ENCODE data around the gene MIER2.

Gene MIER2

GRCh38 chr19:283395-283794, 61.2 kb downstream of the MIER2 start:
- TF ChIP-seq EZH2 (optimal IDR thresholded peaks at IDR 0.05; ENCODE audit: low read depth, low read length) (no peak), EZH2phosphoT487 (IDR thresholded peaks at IDR 0.05; ENCODE audit: low read length) (no peak), CTCF (IDR thresholded peaks at IDR 0.05; ENCODE audit: low read length) (no peak)
- Histone ChIP-seq H3K9me3 (replicated peaks; ENCODE audit: insufficient read depth, low read length) (no peaks in the 10 kb centered on the region), H3K36me3 (replicated peaks; ENCODE audit: insufficient read depth, low read length) (no peaks in the 10 kb centered on the region), H2AFZ (ENCODE audit: low read length) (no peak overlapping the region), H3K4me2 (ENCODE audit: low read depth, low read length) (no peak overlapping the region), H3K4me3 (ENCODE audit: low read length) (no peak overlapping the region), H3K79me2 (ENCODE audit: low read length) (no peaks in the 10 kb centered on the region), H3K9ac (ENCODE audit: low read length) (no peak overlapping the region), H3K27ac (ENCODE audit: low read length) (no peak overlapping the region), H3F3A (ENCODE audit: insufficient read depth, low read length) (no peaks in the 10 kb centered on the region), H4K20me1 (ENCODE audit: insufficient read depth, low read length) (no peaks in the 10 kb centered on the region), H3K4me1 (ENCODE audit: low read length) (peaks cover 6% of the 10 kb centered on the region; the same call in 1 of the 2 replicates), H3K27me3 (replicated peaks; ENCODE audit: insufficient read depth, low read length) (peaks cover 87% of the 10 kb centered on the region), H3K9me2 (replicated peaks; ENCODE audit: insufficient read depth, low read length) (no peaks in the 10 kb centered on the region)
- DNase-seq, result no peak

GRCh38 chr19:282501-282900, 62.1 kb downstream of the MIER2 start:
- H3K27me3 ChIP-seq (replicated peaks; ENCODE audit: insufficient read depth, low read length), result peaks cover 91% of the 10 kb centered on the region
- H3K4me2 ChIP-seq (ENCODE audit: low read depth, low read length), result peak overlapping the region; percentile 22; the same call in 1 of the 2 replicates
- H3K4me3 ChIP-seq (ENCODE audit: low read length), result no peak overlapping the region
- H4K20me1 ChIP-seq (ENCODE audit: insufficient read depth, low read length), result no peaks in the 10 kb centered on the region
- H3K9me2 ChIP-seq (replicated peaks; ENCODE audit: insufficient read depth, low read length), result no peaks in the 10 kb centered on the region
- TF ChIP-seq EZH2 (optimal IDR thresholded peaks at IDR 0.05; ENCODE audit: low read depth, low read length) (no peak), CTCF (IDR thresholded peaks at IDR 0.05; ENCODE audit: low read length) (no peak)
- H3K9me3 ChIP-seq (replicated peaks; ENCODE audit: insufficient read depth, low read length), result no peaks in the 10 kb centered on the region
- no peaks in the 10 kb centered on the region for H3F3A ChIP-seq (ENCODE audit: insufficient read depth, low read length)
- peaks cover 6% of the 10 kb centered on the region; the same call in 1 of the 2 replicates for H3K4me1 ChIP-seq (ENCODE audit: low read length)
- DNase-seq, result no peak
- H3K27ac ChIP-seq (ENCODE audit: low read length), result no peak overlapping the region
- H3K9ac ChIP-seq (ENCODE audit: low read length), result no peak overlapping the region
- H2AFZ ChIP-seq (ENCODE audit: low read length), result 0 out of 2 replicates have a peak overlapping the region, but pooled peaks have one; percentile 24
- no peaks in the 10 kb centered on the region for H3K79me2 ChIP-seq (ENCODE audit: low read length)
- H3K36me3 ChIP-seq (replicated peaks; ENCODE audit: insufficient read depth, low read length), result no peaks in the 10 kb centered on the region

GRCh38 chr19:281992-282391, 62.6 kb downstream of the MIER2 start:
- Histone ChIP-seq H3K4me3 (ENCODE audit: low read length) (no peak overlapping the region), H3K79me2 (ENCODE audit: low read length) (no peaks in the 10 kb centered on the region)

More at GRCh38 chr19:281992-282391, 62.6 kb downstream of the MIER2 start:
- peaks cover 6% of the 10 kb centered on the region; the same call in 1 of the 2 replicates for H3K4me1 ChIP-seq (ENCODE audit: low read length)
- no peak for TF ChIP-seq EZH2phosphoT487 (IDR thresholded peaks at IDR 0.05; ENCODE audit: low read length)
- TF ChIP-seq EZH2 (optimal IDR thresholded peaks at IDR 0.05; ENCODE audit: low read depth, low read length), result no peak
- peak; percentile 14 for TF ChIP-seq CTCF (IDR thresholded peaks at IDR 0.05; ENCODE audit: low read length)
- no peaks in the 10 kb centered on the region for H3K9me3 ChIP-seq (replicated peaks; ENCODE audit: insufficient read depth, low read length)
- no peak overlapping the region for H3K9ac ChIP-seq (ENCODE audit: low read length)
- peaks cover 91% of the 10 kb centered on the region for H3K27me3 ChIP-seq (replicated peaks; ENCODE audit: insufficient read depth, low read length)
- H3K27ac ChIP-seq (ENCODE audit: low read length), result no peak overlapping the region
- H2AFZ ChIP-seq (ENCODE audit: low read length), result no peak overlapping the region
- no peak overlapping the region for H3K4me2 ChIP-seq (ENCODE audit: low read depth, low read length)
- no peaks in the 10 kb centered on the region for H3F3A ChIP-seq (ENCODE audit: insufficient read depth, low read length)
- H4K20me1 ChIP-seq (ENCODE audit: insufficient read depth, low read length), result no peaks in the 10 kb centered on the region
- no peaks in the 10 kb centered on the region for H3K9me2 ChIP-seq (replicated peaks; ENCODE audit: insufficient read depth, low read length)
- H3K36me3 ChIP-seq (replicated peaks; ENCODE audit: insufficient read depth, low read length), result no peaks in the 10 kb centered on the region
- no peak for DNase-seq

Measured in MM.1S (cell line).